ENCODE results near the gene RYR3.

- TF ChIP-seq CTCF (IDR thresholded peaks at IDR 0.05) (no peak), EP300 (IDR thresholded peaks at IDR 0.05) (no peak), POLR2A (IDR thresholded peaks at IDR 0.05; ENCODE audit: low read depth) (no peak), POLR2AphosphoS5 (IDR thresholded peaks at IDR 0.05) (no peak)
Observed at GRCh38 chr15:33636234-33636633, 325.5 kb downstream of the RYR3 start.

All from esophagus muscularis mucosa (tissue), 4 donors.